ENCODE data around the gene ACSF2.

DNA sequence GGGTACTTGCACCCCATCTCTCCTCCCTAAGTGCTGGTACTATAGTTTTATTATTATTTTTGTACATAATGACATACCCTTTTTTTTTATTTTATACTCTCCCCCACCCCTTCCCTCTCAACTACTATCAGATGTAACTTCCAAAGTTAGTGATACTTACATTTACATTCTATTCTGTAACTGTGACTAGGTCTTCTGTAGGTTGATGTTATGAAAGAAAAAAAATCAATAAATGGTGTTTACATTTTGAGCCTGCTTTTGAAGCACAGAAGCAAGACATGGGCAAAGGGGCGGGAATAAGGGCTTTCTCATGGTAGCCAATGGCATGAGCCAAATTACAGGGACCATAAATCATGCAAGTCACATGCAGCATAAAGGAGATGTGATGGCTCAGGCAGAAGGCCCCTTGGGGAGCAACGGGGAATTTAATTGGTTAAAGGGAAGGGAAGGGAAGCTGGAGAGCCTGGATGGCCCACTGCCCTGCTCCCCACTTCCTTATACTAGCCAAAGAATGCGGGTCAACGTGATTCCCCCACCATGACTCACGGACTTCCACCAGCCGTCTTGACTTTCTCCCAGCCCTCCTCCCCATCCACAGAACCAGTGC, 2.4 kb upstream of the ACSF2 start:
- no peak for TF ChIP-seq GATA2 (IDR thresholded peaks at IDR 0.05; ENCODE audit: low read depth, low read length)
- TF ChIP-seq GATA3 (IDR thresholded peaks at IDR 0.05; ENCODE audit: low read depth, low read length), result no peak
